Activated CD8-positive, alpha-beta T cell treated with anti-CD3 and anti-CD28 coated beads for 36 hours (primary cell): ENCODE data around the gene TMOD1. TPM values are rescaled to one million over a fixed set of nuclear protein-coding genes. Genes with fewer than 3 reads are reported as not detected.
"Not testable (repeated sequence)": the region's sequence is repeated elsewhere in the genome, so short reads cannot be mapped to it uniquely, and the experiment has no call there.

Experiments
- ATAC-seq: fragments of 200-7000 bp; cut with Tn5 transposase; one replicate; pipeline ENCODE4 v1.10.0; 2021; ENCODE audit warnings: mild to moderate bottlenecking, moderate library complexity
- CTCF ChIA-PET: fragments of 350-600 bp; sonication (Branson Sonifier 250); formaldehyde crosslinking; loops from one replicate; lab custom pipeline; 2021; ENCODE audit warnings: antibody characterized with exemption; lab: Charles Lee
- POLR2A ChIA-PET: fragments of 350-600 bp; sonication (Branson Sonifier 250); formaldehyde crosslinking; loops from one replicate; lab custom pipeline; 2021; ENCODE audit warnings: antibody characterized with exemption; lab: Charles Lee
- DNase-seq: peaks from one replicate; pipeline ENCODE4 v3.0.0-alpha.2; 2020
- H3K27ac Mint-ChIP-seq: one replicate; pipeline ENCODE4 v1.8.0; 2021; ENCODE audit warnings: mild to moderate bottlenecking, mixed read lengths
- H3K27me3 Mint-ChIP-seq: one replicate; pipeline ENCODE4 v1.8.0; 2021; ENCODE audit warnings: mixed read lengths
- H3K36me3 Mint-ChIP-seq: one replicate; pipeline ENCODE4 v1.8.0; 2021; ENCODE audit warnings: low read depth, mixed read lengths
- H3K4me1 Mint-ChIP-seq: one replicate; pipeline ENCODE4 v1.8.0; 2021; ENCODE audit warnings: low read depth, mixed read lengths
- H3K4me3 Mint-ChIP-seq: one replicate; pipeline ENCODE4 v1.8.0; 2021; ENCODE audit warnings: mild to moderate bottlenecking, moderate library complexity, mixed read lengths
- H3K9me3 Mint-ChIP-seq: one replicate; pipeline ENCODE4 v1.8.0; 2021; ENCODE audit warnings: mixed read lengths
- intact Hi-C: fragments of 100-400 bp; cut with micrococcal nuclease; formaldehyde crosslinking; loops from one replicate; pipeline ENCODE4 v1.10.0; 2022
- total RNA-seq, 2 experiments: library from RNA; stranded (reverse); gene quantifications; one replicate each; pipeline ENCODE4 v1.2.3, GENCODE V29; 2021
- TF ChIP-seq, protein P1 (sequence below): fragments of 200-600 bp; IDR thresholded peaks from one replicate; pipeline ENCODE4 v1.8.0; 2022; ENCODE audit warnings: antibody characterized with exemption, mild to moderate bottlenecking

Gene TMOD1
- total RNA-seq, 2 experiments from 2014 or later: 0.47 to 0.60 TPM

DNA sequence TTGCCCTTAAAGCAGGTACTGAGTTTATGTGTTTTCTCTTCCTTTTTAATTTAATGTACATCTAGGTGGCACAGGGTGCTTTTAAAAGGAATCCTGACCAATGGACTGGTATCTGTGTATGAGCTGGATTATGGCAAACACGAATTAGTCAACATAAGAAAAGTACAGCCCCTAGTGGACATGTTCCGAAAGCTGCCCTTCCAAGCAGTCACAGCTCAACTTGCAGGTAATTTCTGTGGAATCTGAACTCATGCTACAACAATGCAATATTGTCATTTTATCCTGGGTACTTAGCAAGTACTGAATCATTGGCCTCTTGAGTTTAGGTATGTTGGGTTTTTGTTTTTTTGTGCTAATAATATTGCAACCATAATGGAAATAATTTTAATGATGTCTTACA is 14.4 kb upstream of the TMOD1 start:
- intact Hi-C loops: no loop called here
- H3K27ac Mint-ChIP-seq: no peak overlapping the region
- peaks cover 30% of the 10 kb centered on the region for H3K36me3 Mint-ChIP-seq
- POLR2A ChIA-PET: interaction anchor here (1.1 kb wide), 1 partner anchor 111 kb away, joined by 3 read pairs; no protein-coding TSS in a partner anchor
- TF ChIP-seq, protein P1, sequence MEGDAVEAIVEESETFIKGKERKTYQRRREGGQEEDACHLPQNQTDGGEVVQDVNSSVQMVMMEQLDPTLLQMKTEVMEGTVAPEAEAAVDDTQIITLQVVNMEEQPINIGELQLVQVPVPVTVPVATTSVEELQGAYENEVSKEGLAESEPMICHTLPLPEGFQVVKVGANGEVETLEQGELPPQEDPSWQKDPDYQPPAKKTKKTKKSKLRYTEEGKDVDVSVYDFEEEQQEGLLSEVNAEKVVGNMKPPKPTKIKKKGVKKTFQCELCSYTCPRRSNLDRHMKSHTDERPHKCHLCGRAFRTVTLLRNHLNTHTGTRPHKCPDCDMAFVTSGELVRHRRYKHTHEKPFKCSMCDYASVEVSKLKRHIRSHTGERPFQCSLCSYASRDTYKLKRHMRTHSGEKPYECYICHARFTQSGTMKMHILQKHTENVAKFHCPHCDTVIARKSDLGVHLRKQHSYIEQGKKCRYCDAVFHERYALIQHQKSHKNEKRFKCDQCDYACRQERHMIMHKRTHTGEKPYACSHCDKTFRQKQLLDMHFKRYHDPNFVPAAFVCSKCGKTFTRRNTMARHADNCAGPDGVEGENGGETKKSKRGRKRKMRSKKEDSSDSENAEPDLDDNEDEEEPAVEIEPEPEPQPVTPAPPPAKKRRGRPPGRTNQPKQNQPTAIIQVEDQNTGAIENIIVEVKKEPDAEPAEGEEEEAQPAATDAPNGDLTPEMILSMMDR: peak; percentile 21
- CTCF ChIA-PET: interaction anchor here (1.0 to 2.1 kb wide), 5 partner anchors 10 to 128 kb away, joined by 3 to 11 read pairs (median 3); no protein-coding TSS in a partner anchor
- no peak for DNase-seq
- H3K4me1 Mint-ChIP-seq: no peaks in the 10 kb centered on the region
- no peaks in the 10 kb centered on the region for H3K27me3 Mint-ChIP-seq
- no peak overlapping the region for H3K4me3 Mint-ChIP-seq
- ATAC-seq: no peak
- H3K9me3 Mint-ChIP-seq: peaks cover 11% of the 10 kb centered on the region

DNA sequence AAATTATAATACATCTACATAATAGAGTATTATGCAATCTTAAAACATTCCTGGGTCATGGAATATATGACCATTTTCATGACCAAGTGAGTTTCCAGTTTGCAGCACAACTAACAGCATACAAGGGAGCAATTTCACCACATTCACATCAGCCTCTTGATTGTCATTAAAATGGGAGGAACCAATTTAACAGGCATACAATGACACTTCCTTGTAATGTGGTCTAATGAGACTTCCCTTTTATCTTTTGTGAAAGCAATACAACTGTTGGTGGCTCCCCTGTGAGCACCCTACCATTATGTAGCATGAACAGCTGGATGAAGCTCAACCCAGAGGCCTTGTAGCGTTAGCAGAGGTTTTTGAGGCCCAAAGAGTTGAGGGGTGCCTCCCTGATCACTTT is 13.6 kb upstream of the TMOD1 start:
- Mint-ChIP-seq H3K27me3 (no peaks in the 10 kb centered on the region), H3K4me1 (no peaks in the 10 kb centered on the region), H3K36me3 (peaks cover 25% of the 10 kb centered on the region), H3K9me3 (peaks cover 11% of the 10 kb centered on the region), H3K27ac (no peak overlapping the region), H3K4me3 (no peak overlapping the region)
- CTCF ChIA-PET: interaction anchor here (1.3 to 2.1 kb wide), 3 partner anchors 9 to 110 kb away, joined by 3 to 11 read pairs (median 7); no protein-coding TSS in a partner anchor
- no peak for DNase-seq
- POLR2A ChIA-PET: interaction anchor here (0.7 kb wide), 1 partner anchor 406 kb away, joined by 3 read pairs; no protein-coding TSS in a partner anchor
- TF ChIP-seq, protein P1: no peak
- no peak for ATAC-seq
- intact Hi-C loops: no loop called here

DNA sequence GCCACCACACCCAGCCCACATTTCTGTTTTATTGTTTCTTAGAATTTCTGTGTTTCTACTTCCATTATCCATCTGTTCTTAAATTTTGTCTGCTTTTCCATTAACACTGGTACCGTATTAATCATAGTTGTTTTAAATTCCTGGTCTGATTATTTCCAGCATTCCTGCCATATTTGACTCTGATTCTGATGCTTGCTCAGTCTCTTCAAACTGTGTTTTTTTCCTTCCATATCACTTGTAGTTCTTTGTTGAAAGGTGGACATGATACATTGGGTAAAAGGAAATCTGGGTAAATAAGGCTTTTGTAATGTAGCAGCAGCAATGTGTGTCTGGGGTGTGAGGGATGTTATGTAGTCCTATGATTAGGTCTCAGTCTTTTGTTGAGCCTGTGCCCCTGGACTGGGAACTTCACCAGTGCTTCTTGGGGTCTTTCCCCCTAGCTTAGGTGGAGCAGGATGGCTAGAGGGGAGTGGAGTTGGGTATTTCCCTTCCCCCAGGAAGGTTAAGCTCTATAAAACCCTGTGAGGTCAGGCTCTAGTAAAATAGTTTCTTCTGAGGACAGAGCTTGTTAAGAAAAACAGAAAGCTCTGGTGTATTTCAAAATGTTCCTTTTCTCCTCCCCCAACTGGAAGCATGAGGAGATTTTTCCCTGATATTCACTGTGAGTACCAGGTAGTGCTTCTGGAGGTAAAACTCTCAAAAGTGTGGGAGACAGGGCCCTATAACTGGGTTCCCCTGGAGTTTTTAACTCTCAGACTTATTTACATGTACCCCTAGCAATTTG is 10.1 kb upstream of the TMOD1 start:
- H3K4me1 Mint-ChIP-seq: no peaks in the 10 kb centered on the region
- POLR2A ChIA-PET: no interaction called here
- CTCF ChIA-PET: interaction anchor here (1.0 kb wide), 1 partner anchor 22 kb away, joined by 4 read pairs; no protein-coding TSS in a partner anchor
- no peak overlapping the region for H3K4me3 Mint-ChIP-seq
- DNase-seq (no peak), ATAC-seq (no peak)
- intact Hi-C loops: no loop called here
- H3K27ac Mint-ChIP-seq: no peak overlapping the region
- peaks cover 27% of the 10 kb centered on the region for H3K36me3 Mint-ChIP-seq
- TF ChIP-seq, protein P1: no peak
- H3K9me3 Mint-ChIP-seq: peaks cover 11% of the 10 kb centered on the region
- H3K27me3 Mint-ChIP-seq: no peaks in the 10 kb centered on the region

DNA sequence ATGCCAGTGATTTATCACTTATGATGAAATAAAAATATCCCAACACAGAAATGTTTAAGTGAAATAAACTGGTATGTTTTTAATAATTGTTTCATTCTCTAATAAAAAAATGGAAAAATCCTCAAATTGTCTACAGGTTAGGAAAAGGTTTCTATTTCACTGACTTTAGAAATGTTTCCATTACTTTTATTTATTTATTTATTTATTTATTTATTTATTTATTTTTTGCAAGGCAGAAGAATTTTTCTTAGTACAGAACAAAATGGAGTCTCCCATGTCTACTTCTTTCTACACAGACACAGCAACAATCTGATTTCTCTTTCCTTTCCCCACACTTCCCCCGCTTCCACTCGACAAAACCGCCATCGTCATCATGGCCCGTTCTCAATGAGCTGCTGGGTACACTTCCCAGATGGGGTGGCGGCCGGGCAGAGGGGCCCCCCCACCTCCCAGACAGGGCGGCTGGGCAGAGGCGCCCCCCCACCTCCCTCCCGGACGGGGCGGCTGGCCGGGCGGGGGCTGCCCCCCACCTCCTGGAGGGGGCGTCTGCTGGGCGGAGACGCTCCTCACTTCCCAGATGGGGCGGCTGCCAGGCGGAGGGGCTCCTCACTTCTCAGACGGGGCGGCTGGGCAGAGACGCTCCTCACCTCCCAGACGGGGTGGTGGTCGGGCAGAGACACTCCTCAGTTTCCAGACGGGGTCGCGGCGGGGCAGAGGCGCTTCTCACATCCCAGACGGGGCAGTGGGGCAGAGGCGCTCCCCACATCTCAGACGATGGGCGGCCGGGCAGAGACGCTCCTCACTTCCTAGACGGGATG is 3.7 kb upstream of the TMOD1 start:
- DNase-seq, intact Hi-C loops, H3K4me1 Mint-ChIP-seq, ATAC-seq, H3K27ac Mint-ChIP-seq, H3K4me3 Mint-ChIP-seq, H3K9me3 Mint-ChIP-seq: not testable (repeated sequence)
- peaks cover 26% of the 10 kb centered on the region for H3K27me3 Mint-ChIP-seq
- ChIA-PET POLR2A (interaction anchor here (1.6 kb wide), 1 partner anchor 9 kb away, joined by 3 read pairs; no protein-coding TSS in a partner anchor), CTCF (interaction anchor here (1.3 to 1.8 kb wide), 3 partner anchors 10 to 101 kb away, joined by 3 to 10 read pairs (median 6); no protein-coding TSS in a partner anchor)
- peaks cover 15% of the 10 kb centered on the region for H3K36me3 Mint-ChIP-seq

DNA sequence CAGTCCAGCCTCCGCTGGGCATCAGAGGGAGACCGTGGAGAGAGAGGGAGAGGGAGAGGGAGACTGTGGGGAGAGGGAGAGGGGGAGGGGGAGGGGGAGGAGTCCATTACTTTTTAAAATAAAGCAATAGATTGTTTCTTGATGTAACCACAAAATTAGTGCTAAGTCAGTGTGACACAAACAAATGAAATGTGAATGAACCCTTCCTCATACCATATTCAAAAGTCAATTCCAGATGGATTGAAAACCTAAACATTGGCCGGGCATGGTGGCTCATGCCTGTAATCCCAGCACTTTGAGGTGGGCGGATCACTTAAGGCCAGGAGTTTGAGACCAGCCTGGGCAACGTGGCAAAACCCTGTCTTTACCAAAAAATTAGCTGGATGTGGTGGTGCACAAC is 2.6 kb upstream of the TMOD1 start:
- CTCF ChIA-PET, POLR2A ChIA-PET, H3K9me3 Mint-ChIP-seq, H3K4me3 Mint-ChIP-seq, intact Hi-C loops, H3K27ac Mint-ChIP-seq, ATAC-seq, DNase-seq: not testable (repeated sequence)
- peaks cover 15% of the 10 kb centered on the region for H3K36me3 Mint-ChIP-seq
- peaks cover 37% of the 10 kb centered on the region for H3K27me3 Mint-ChIP-seq
- H3K4me1 Mint-ChIP-seq: peaks cover 12% of the 10 kb centered on the region
